ENCODE data around the gene UBTD1.

Gene UBTD1

DNA sequence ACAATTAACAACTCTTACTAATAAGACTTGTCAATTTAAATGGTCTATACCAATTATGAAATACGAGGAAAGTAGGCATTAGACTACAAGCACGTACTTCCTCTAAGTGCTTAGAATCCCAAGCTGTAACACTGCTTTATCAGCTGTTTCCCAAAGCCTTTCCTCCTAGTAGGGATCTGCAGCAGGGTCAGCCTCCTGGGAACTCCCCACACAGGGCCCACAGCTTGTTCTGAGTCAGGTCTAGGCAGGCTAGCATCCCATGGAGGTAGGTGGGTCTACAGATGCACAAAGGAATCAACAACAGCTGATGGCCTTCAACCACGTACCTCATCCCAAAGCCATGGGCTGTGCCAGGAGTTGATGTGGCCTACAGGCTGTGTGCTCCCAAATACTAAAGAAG, 15.2 kb upstream of the UBTD1 start:
- no peak for DNase-seq

DNA sequence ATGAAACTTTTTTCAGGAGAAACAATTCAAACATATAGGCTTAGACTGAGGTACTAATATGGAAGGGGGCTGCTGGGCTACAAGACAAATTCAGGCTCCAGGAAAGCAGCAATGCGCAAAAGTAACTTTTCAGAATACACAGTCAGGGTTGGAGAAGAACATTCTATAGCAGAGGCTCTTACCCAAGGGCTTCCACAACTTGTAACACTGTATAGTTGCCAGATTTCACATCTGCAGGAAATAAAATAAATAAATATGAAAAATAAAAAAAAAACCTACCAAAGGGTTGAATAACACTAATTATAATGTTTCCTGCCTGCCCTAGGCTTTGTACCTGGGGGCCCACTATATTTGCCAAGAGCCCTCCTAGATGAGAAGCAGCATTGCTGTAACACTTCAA, 14.8 kb upstream of the UBTD1 start:
- no peak for DNase-seq

GRCh38 chr10:97485647-97486281, 13.0 kb upstream of the UBTD1 start:
- DNase-seq: no peak

- no peak for DNase-seq
Measured at GRCh38 chr10:97490592-97490991, 8.1 kb upstream of the UBTD1 start.

DNA sequence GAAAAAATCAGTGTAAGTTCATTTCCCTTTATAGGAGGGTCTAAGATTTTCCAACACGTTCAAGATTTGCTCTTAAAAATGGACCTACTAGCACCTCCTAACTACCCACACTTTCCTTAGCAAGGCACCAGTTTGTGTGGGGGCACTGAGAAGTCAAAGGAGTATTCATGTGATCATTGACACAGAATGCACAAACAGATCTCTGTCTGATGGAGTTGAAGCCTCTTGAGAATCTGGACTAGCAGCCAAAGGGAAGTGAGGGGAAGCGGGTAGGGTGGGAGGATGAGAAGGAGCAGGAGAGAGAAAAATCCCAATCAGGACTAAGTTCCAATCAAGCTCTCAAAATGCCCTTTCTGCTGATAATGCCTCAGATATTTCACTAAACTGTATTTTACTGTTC, 4.6 kb upstream of the UBTD1 start:
- DNase-seq: no peak

DNA sequence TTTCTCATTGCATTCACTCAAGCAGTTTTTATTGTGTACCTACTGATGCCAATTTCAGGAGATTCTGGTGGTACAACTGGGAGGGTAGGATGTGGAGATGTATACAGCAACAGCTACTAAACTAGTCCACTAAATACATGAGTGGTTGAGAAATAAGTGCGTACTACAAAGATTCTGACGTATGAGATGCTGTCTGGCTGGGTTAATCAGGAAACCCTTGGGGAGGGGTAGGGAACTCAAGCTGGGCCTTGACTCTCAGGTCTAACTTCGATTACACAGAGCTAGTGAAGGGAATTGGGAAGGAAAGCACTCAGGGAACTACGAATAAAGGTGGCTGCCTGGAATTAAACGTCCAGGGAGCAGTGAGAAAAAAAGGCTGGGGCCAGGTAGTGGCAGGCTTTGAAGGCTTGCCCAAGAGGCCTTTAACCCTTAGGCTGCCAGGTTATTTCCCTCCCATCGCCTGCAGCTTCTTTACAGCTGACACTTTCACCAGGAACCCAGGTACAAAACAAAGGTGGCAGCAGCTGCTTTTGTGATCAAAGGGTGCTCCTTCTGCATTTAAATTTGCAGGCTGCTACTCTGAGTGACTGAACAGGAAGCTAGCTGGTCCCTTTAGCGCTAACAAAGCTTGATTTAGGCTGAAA, 3.7 kb upstream of the UBTD1 start:
- DNase-seq: no peak

DNA sequence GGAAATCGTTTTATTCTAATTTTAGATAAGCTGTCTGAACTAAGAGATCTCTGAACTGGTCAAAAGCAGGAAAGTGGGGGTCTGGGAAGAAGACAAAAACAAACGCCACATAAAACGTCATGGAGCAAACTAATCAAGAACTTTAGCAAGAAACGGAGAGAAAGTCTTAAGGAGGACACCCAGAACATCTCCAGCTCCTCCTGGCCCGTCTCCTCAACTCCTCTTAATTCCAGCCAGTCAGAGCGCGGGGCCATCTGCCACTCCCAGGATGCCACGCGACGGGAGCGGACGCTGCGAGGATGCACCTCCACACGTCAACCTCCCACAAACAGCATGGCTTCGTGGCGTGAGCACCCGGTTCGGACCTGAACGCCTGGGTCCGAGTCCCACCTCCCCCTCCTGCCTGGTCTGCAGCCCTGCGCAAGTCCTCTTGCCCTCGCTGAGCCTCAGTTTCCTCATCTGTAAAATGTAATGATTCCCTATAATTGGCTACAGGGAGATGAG, 1.1 kb upstream of the UBTD1 start:
- DNase-seq: no peak

GRCh38 chr10:97498076-97498840, 466 bp upstream of the UBTD1 start, which contains the start of gene MMS19:
Gene MMS19 (minus strand): TSS chr10:97498422. CDS start chr10:97498384, 38 bp downstream.
- peak; percentile 100 for DNase-seq

DNA sequence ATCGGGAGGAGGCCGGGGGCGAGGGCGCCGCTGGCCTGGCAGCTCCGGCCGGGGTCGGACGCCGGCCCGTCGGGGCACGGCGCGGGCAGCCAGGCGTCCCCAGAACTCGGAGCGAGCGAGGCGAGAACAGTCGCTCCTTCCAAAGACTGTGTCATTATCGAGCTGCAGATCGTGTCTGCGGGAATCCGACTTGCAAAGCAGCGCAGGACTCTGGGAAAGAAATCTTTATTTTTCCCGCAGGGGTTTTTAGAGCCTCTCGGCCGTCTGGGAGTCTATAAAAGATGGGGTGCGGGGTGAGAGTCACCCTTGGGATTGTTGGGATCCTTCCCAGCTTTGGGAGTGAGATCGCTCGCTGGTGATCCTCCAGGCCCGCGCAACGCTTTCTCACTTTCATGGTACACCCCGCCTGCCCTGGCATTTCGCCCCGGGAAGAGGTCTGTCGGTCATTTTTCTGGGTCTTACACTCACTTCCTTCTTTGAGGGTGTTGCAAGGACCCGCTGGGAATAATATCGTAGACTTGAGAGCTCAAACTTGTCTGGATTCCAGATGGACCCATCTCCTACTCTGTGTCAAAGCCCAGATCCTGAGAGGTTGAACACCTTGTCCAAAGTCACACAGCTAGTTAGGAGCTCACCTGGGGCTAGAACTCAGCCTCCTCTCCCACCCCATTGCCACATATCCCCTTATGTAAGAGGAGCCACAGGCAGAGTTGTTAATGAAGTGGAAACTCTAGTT, 1.0 kb downstream of the UBTD1 start:
- DNase-seq: no peak

- DNase-seq: no peak
Measured at GRCh38 chr10:97500297-97500575, 1.5 kb downstream of the UBTD1 start.

DNA sequence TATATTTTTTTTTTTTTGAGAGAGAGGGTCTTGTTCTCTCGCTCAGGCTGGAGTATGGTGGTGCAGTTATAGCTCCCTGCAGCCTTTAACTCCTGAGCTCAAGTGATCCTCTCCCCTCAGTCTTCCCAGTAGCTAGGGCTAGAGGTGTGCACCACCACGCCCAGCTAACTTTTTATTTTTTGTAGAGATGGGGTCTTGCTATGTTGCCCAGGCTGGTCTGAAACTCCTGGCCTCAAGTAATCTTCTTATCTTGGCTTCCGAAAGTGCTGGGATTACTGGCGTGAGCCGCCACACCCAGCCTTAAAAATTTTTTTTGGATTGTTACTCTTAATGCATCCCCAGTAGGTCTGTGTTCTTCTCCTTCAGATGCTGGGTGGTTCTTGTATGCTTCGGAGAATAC, 4.2 kb downstream of the UBTD1 start:
- no peak for DNase-seq

DNA sequence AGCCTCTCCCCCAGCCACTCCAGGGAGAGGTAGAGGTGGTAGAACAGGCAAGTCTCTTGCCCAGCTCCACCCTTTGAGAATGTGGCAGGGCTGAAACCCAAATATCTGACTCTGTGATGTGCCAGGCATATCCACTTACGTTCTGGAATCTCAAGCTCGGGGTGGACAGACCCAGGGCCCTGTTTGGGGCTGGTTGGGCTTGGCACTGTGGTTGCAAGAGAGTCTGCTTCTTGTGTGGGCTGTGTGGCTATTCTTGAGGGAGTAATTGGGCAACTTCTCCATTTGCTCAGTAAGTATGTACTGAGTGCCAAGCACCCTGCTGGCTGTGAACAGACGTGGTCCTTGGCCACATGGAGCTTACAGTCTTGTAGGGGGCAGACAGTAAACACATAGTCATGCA, 4.7 kb downstream of the UBTD1 start:
- DNase-seq: no peak

- no peak for DNase-seq
Measured at GRCh38 chr10:97505152-97505551, 6.4 kb downstream of the UBTD1 start.

GRCh38 chr10:97506199-97506991, 7.7 kb downstream of the UBTD1 start:
- no peak for DNase-seq

GRCh38 chr10:97508342-97508741, 9.6 kb downstream of the UBTD1 start:
- no peak for DNase-seq

- DNase-seq: no peak
Measured at GRCh38 chr10:97509120-97509680, 10.5 kb downstream of the UBTD1 start.

GRCh38 chr10:97510686-97511085, 12.0 kb downstream of the UBTD1 start:
- DNase-seq: no peak

DNA sequence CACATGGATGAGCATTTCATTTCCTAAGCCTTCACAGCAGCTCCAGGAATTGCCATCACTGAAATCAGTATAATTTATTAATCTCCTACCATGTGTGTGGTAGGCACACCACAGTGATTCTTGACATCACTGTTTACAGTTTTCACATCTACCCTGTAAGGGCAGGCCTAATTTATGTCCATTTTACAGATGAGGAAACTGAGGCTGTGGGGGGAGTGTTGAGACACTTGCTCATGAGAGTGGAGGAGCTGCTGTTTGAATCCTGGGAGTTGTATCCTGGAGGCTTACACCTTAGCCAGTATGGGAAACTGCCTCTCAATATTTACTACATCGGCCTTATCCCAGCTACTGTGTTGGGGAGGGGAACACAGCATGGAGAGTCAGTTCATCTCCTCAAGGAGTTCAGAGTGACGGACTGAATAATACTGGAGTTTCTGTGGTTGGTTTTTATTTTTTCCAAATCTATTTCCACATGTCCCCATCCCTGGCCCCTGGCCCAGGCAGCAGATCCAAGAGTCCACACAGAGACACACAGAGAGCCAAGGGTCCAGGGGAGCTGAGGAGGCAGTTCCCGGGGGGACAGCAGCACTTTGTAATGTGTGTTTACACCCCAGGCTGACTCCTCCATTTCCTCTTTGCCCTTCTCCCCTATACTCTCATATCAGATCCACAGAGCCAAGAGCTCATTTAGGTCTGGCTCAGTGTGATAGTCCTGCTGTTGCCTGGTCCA, 13.2 kb downstream of the UBTD1 start:
- no peak for DNase-seq

GRCh38 chr10:97512993-97513392, 14.3 kb downstream of the UBTD1 start:
- DNase-seq: no peak

DNA sequence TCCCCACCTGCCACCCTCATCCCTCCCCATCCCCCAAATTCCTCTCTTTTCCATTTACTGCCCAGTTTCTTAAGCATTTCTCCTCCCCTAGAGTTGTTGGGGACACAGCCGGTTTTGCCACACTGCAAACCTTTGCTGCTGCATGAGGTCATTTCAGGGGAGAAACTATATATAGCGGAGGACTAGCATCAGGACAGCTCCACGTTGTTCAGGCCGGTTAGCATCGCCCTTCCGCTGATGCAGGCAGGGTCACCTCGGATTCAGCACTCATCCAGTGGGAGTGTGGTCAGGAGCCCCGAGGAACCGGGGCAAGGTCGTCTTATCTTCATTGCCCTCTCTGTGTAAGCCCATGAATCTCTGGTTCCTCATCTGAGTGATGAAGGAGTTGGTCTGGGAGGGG, 15.6 kb downstream of the UBTD1 start:
- DNase-seq: no peak

DNA sequence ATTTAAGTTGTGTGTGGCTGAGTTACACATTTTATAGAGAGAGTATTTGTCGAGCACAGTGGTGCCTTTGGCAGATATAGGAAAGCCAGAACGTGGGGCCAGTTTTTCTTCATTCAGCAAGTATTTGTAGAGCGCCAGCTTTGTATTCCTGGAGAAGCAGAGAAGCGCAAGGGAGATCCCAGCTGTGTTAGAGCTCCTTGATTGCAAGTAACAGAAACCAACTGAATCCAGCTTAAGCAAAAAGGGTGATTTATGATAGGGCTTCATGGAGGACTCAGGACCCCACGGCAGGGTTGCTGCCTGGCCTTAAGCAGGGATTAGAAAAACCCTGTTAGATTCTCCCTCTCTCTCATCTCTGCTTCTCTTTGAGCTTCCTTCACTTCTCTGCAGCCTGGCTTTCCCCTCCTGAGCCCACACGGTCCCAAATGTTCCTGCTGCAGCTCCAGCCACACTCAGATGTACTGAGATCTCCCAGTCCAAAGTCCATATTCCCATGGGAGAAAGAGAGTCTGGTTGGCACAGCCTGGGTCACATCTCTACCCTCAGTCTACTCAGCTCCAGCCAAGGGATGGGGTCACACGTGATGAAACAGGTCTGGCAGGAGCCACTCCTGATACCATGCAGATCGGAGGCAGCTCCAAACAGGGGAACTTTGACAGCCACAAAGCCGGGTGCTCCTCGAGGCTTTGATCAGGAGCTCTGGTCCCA, 16.7 kb downstream of the UBTD1 start:
- no peak for DNase-seq

Measured in cortex of kidney (tissue), 1 donor.